Heart left ventricle (tissue), 13 donors: ENCODE data around the gene CCL20.

ENCODE experiments used
- POLR2A ChIP-seq, 2 donors: fragments of 450-650 bp; IDR thresholded peaks; one replicate each; pipeline ENCODE4 v1.6.1; 2017; ENCODE audit warnings: antibody characterized with exemption in 2 of 2, mild to moderate bottlenecking in 2 of 2, moderate library complexity in 2 of 2
- TF ChIP-seq, protein P1 (sequence below), 12 donors: fragments of 200-600 bp; sonication (generic) in 4 of 12; IDR thresholded peaks; one replicate each; pipeline versions ENCODE4 v1.5.0 to v1.8.0; 2018 to 2022; ENCODE audit warnings: antibody characterized with exemption in 12 of 12, mild to moderate bottlenecking in 5 of 12
- donor health status: ischemic (EF 13 %, LVEDD 7.1; RV severe dilation, severe dysfunction).
- donor health status: DM: no; HTN: yes; CAD: no.
- donor health status: DM: no; HTN: no; CAD: no.
- donor health status: ischemic (EF 25% LVEDD 6.9; RV normal size, moderate dysfunction).
- donor health status: ischemic (EF 25% LVEDD 5.7; RV mildly dilated, moderate dysfunction).
- donor health status: ischemic (EF 35%, LVEDD 5.7; RV mildly dilated, moderate dysfunction).
- donor health status: nonischemic (EF 11% LVEDD 7.7; RV severe dilation, severe dysfunction).
- donor health status: DM: yes; HTN: yes; CAD: no.
- donor health status: PGD.
- donor health status: ischemic (EF 29% LVEDD 5.4; RV normal size, mild dysfunction).
- donor health status: nonischemic (EF 23%, LVEDD 6.1; RV moderate dilation, normal function).

GRCh38 chr2:227772932-227773331 lies 40.7 kb upstream of the CCL20 start:
- TF ChIP-seq, protein P1, sequence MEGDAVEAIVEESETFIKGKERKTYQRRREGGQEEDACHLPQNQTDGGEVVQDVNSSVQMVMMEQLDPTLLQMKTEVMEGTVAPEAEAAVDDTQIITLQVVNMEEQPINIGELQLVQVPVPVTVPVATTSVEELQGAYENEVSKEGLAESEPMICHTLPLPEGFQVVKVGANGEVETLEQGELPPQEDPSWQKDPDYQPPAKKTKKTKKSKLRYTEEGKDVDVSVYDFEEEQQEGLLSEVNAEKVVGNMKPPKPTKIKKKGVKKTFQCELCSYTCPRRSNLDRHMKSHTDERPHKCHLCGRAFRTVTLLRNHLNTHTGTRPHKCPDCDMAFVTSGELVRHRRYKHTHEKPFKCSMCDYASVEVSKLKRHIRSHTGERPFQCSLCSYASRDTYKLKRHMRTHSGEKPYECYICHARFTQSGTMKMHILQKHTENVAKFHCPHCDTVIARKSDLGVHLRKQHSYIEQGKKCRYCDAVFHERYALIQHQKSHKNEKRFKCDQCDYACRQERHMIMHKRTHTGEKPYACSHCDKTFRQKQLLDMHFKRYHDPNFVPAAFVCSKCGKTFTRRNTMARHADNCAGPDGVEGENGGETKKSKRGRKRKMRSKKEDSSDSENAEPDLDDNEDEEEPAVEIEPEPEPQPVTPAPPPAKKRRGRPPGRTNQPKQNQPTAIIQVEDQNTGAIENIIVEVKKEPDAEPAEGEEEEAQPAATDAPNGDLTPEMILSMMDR (IDR thresholded peaks at IDR 0.05): no peak
- TF ChIP-seq POLR2A (IDR thresholded peaks at IDR 0.05): no peak
